Fibroblast of skin of left biceps (primary cell): ENCODE measurements around the gene LCAT.
A peak's percentile ranks its signal among the peaks of the same experiment; 100 is the strongest.
"Not testable (repeated sequence)": the region's sequence is repeated elsewhere in the genome, so short reads cannot be mapped to it uniquely, and the experiment has no call there.

ENCODE experiments used
- DNase-seq, 2 experiments: peaks; one replicate each; pipeline ENCODE4 v3.0.0-alpha.2; 2013; ENCODE audit warnings: low read depth in 2 of 2

LCAT gene

GRCh38 chr16:67943619-67944504 is at the start of gene LCAT:
TSS of gene LCAT (minus strand) at chr16:67944120. CDS start at chr16:67944101, 19 bp downstream.
- DNase-seq, result no peak

GRCh38 chr16:67993207-67994039 is 49.5 kb upstream of the LCAT start:
- peak; percentile 21 to 31 for DNase-seq

- DNase-seq, result no peak
Observed at GRCh38 chr16:67992661-67993206, 48.8 kb upstream of the LCAT start.

- no peak for DNase-seq
Observed at GRCh38 chr16:67990018-67990386, 46.1 kb upstream of the LCAT start.

- no peak for DNase-seq
Observed at GRCh38 chr16:67989322-67990017, 45.5 kb upstream of the LCAT start.

- no peak for DNase-seq
Observed at GRCh38 chr16:67988675-67989074, 44.8 kb upstream of the LCAT start.

GRCh38 chr16:67987460-67988160 is 43.7 kb upstream of the LCAT start:
- DNase-seq, result no peak

GRCh38 chr16:67986949-67987348 is 43.0 kb upstream of the LCAT start:
- DNase-seq, result no peak

GRCh38 chr16:67982011-67982696 is 38.2 kb upstream of the LCAT start:
- DNase-seq, result no peak

- no peak for DNase-seq
Observed at GRCh38 chr16:67979955-67980678, 36.2 kb upstream of the LCAT start, which contains the start of gene DPEP3. TSS of gene DPEP3 (minus strand) at chr16:67980499. CDS start at chr16:67980380, 119 bp downstream.

- DNase-seq, result no peak
Observed at GRCh38 chr16:67977469-67978227, 33.7 kb upstream of the LCAT start.

- DNase-seq, result no peak
Observed at GRCh38 chr16:67977005-67977404, 33.1 kb upstream of the LCAT start.

- no peak for DNase-seq
Observed at GRCh38 chr16:67976205-67976604, 32.3 kb upstream of the LCAT start.

- DNase-seq, result no peak
Observed at GRCh38 chr16:67975321-67976105, 31.6 kb upstream of the LCAT start.

GRCh38 chr16:67972285-67972684 is 28.4 kb upstream of the LCAT start:
- DNase-seq, result not testable (repeated sequence)

- no peak for DNase-seq
Observed at GRCh38 chr16:67971111-67971510, 27.2 kb upstream of the LCAT start.

- no peak for DNase-seq
Observed at GRCh38 chr16:67969254-67970039, 25.5 kb upstream of the LCAT start.
